H9 (cell line): ENCODE measurements around the gene CCDC57. TPM values are rescaled to one million over a fixed set of nuclear protein-coding genes. Genes with fewer than 3 reads are reported as not detected.

Experiments used
- DNase-seq: peaks from one replicate; pipeline ENCODE4 v3.0.0-alpha.2; 2017
- H2AFZ ChIP-seq: one replicate; pipeline ENCODE4 v1.6.1; 2013; ENCODE audit warnings: mild to moderate bottlenecking, low read length, control low read depth, moderate library complexity
- H2AK5ac ChIP-seq: 2 replicates; pipeline ENCODE4 v1.6.1; 2013; ENCODE audit warnings: low read length, control low read depth, mixed read lengths; ENCODE audit not compliant: insufficient read length
- H2BK120ac ChIP-seq: one replicate; pipeline ENCODE4 v1.6.1; 2013; ENCODE audit warnings: low read depth, mild to moderate bottlenecking, low read length, control low read depth, inconsistent platforms; ENCODE audit not compliant: poor library complexity, severe bottlenecking
- H2BK12ac ChIP-seq: 2 replicates; pipeline ENCODE4 v1.6.1; 2013; ENCODE audit warnings: low read length, control low read depth, mixed read lengths, low read depth; ENCODE audit not compliant: insufficient read length
- H2BK15ac ChIP-seq: 2 replicates; pipeline ENCODE4 v1.6.1; 2013; ENCODE audit warnings: low read depth, low read length, control low read depth
- H2BK20ac ChIP-seq: one replicate; pipeline ENCODE4 v1.6.1; 2013; ENCODE audit warnings: low read depth, mild to moderate bottlenecking, low read length, control low read depth, inconsistent platforms; ENCODE audit not compliant: poor library complexity, severe bottlenecking
- H2BK5ac ChIP-seq: 2 replicates; pipeline ENCODE4 v1.6.1; 2013; ENCODE audit warnings: low read length, control low read depth, mixed read lengths; ENCODE audit not compliant: insufficient read length
- H3K14ac ChIP-seq: 2 replicates; pipeline ENCODE4 v1.6.1; 2013; ENCODE audit warnings: low read length, control low read depth; ENCODE audit not compliant: insufficient read depth
- H3K18ac ChIP-seq: 2 replicates; pipeline ENCODE4 v1.6.1; 2013; ENCODE audit warnings: low read depth, mild to moderate bottlenecking, mixed read lengths, low read length, control low read depth; ENCODE audit not compliant: insufficient read length
- H3K23ac ChIP-seq: 2 replicates; pipeline ENCODE4 v1.6.1; 2013; ENCODE audit warnings: low read length, control low read depth, mixed read lengths, low read depth; ENCODE audit not compliant: insufficient read length
- H3K23me2 ChIP-seq: 2 replicates; pipeline ENCODE4 v1.6.1; 2013; ENCODE audit warnings: low read depth, mild to moderate bottlenecking, mixed read lengths, low read length, control low read depth; ENCODE audit not compliant: insufficient read length, poor library complexity, severe bottlenecking
- H3K27ac ChIP-seq: 2 replicates; pipeline ENCODE4 v1.5.1; 2013; ENCODE audit warnings: low read length, control low read depth, mixed read lengths, low read depth; ENCODE audit not compliant: insufficient read length
- H3K27me3 ChIP-seq: 2 replicates; pipeline ENCODE4 v1.6.1; 2013; ENCODE audit warnings: low read length, control low read depth, inconsistent platforms; ENCODE audit not compliant: insufficient read depth
- H3K4ac ChIP-seq: 2 replicates; pipeline ENCODE4 v1.6.1; 2013; ENCODE audit warnings: low read depth, mild to moderate bottlenecking, control low read depth, inconsistent platforms, low read length, moderate library complexity
- H3K4me1 ChIP-seq: 2 replicates; pipeline ENCODE4 v1.6.1; 2013; ENCODE audit warnings: low read length, control low read depth, inconsistent platforms; ENCODE audit not compliant: insufficient read depth
- H3K4me2 ChIP-seq: 2 replicates; pipeline ENCODE4 v1.6.1; 2013; ENCODE audit warnings: low read length, control low read depth, mixed read lengths; ENCODE audit not compliant: insufficient read length, insufficient read depth
- H3K56ac ChIP-seq: 2 replicates; pipeline ENCODE4 v1.6.1; 2013; ENCODE audit warnings: low read depth, mild to moderate bottlenecking, mixed read lengths, low read length, control low read depth; ENCODE audit not compliant: insufficient read length
- H3K79me1 ChIP-seq: 2 replicates; pipeline ENCODE4 v1.6.1; 2013; ENCODE audit warnings: low read depth, mild to moderate bottlenecking, moderate library complexity, low read length, control low read depth, inconsistent platforms; ENCODE audit not compliant: insufficient read depth, poor library complexity, severe bottlenecking
- H3K79me2 ChIP-seq: 2 replicates; pipeline ENCODE4 v1.6.1; 2013; ENCODE audit warnings: low read length, control low read depth, inconsistent platforms; ENCODE audit not compliant: insufficient read depth
- H3K9ac ChIP-seq: 2 replicates; pipeline ENCODE4 v1.6.1; 2013; ENCODE audit warnings: low read length, control low read depth, mixed read lengths; ENCODE audit not compliant: insufficient read length; ENCODE audit errors: extremely low read depth
- H3K9me3 ChIP-seq: one replicate; pipeline ENCODE4 v1.6.1; 2013; ENCODE audit warnings: low read depth, low read length, inconsistent platforms; ENCODE audit not compliant: control insufficient read depth
- H3T11ph ChIP-seq: one replicate; pipeline ENCODE4 v1.6.1; 2013; ENCODE audit warnings: mild to moderate bottlenecking, low read length, control low read depth, inconsistent platforms
- H4K20me1 ChIP-seq: one replicate; pipeline ENCODE4 v1.6.1; 2013; ENCODE audit not compliant: control insufficient read depth, insufficient read length, insufficient read depth
- H4K5ac ChIP-seq: 2 replicates; pipeline ENCODE4 v1.6.1; 2013; ENCODE audit warnings: low read depth, mild to moderate bottlenecking, mixed read lengths, low read length, control low read depth; ENCODE audit not compliant: insufficient read length
- H4K8ac ChIP-seq: replicated peaks from 2 replicates; pipeline ENCODE4 v1.6.1; 2013; ENCODE audit warnings: low read length, control low read depth, mixed read lengths, low read depth; ENCODE audit not compliant: insufficient read length
- H4K91ac ChIP-seq: 2 replicates; pipeline ENCODE4 v1.6.1; 2013; ENCODE audit warnings: low read depth, mild to moderate bottlenecking, moderate library complexity, mixed read lengths, low read length, control low read depth; ENCODE audit not compliant: insufficient read length
- H3K27ac Mint-ChIP-seq, 3 experiments: 2 replicates in 2 of 3; 3 replicates in 1 of 3; pipeline ENCODE4 v1.8.0; 2020 to 2021; ENCODE audit warnings: mixed read lengths in 3 of 3, mild to moderate bottlenecking in 1 of 3, moderate library complexity in 1 of 3
- H3K27me3 Mint-ChIP-seq: 2 replicates; pipeline ENCODE4 v1.8.0; 2021; ENCODE audit warnings: low read depth, mild to moderate bottlenecking, moderate library complexity, mixed read lengths
- H3K36me3 Mint-ChIP-seq, 3 experiments: 2 replicates in 2 of 3; 3 replicates in 1 of 3; pipeline ENCODE4 v1.8.0; 2020 to 2021; ENCODE audit warnings: low read depth in 3 of 3, mixed read lengths in 3 of 3; ENCODE audit not compliant: insufficient read depth in 1 of 3
- H3K4me1 Mint-ChIP-seq, 2 experiments: 2 replicates each; pipeline ENCODE4 v1.8.0; 2020; ENCODE audit warnings: mixed read lengths in 2 of 2
- H3K4me3 Mint-ChIP-seq, 2 experiments: 2 replicates in 1 of 2; 3 replicates in 1 of 2; pipeline ENCODE4 v1.8.0; 2020 to 2021; ENCODE audit warnings: mild to moderate bottlenecking in 2 of 2, mixed read lengths in 2 of 2, moderate library complexity in 1 of 2
- H3K9me3 Mint-ChIP-seq, 2 experiments: 2 replicates in 1 of 2; 3 replicates in 1 of 2; pipeline ENCODE4 v1.8.0; 2020; ENCODE audit warnings: mild to moderate bottlenecking in 2 of 2, mixed read lengths in 2 of 2, moderate library complexity in 1 of 2
- CTCF ChIP-seq: fragments of 200-600 bp; sonication (generic); conservative IDR thresholded peaks from 3 replicates; pipeline ENCODE4 v1.8.0; 2021; ENCODE audit warnings: antibody characterized with exemption, mild to moderate bottlenecking
- WGBS: extraction: QIAGEN DNeasy Blood & Tissue Kit; methylation state at CpG from one replicate; pipeline ENCODE4 v1.1.7; 2013; ENCODE audit warnings: missing lambda C conversion rate, low lambda C conversion rate, mixed read lengths; ENCODE audit not compliant: insufficient read length; ENCODE audit errors: extremely low coverage; 5-methylcytosine and 5-hydroxymethylcytosine counted together
- total RNA-seq: library from RNA; stranded (reverse); gene quantifications from 2 replicates; pipeline ENCODE4 v1.2.1, GENCODE V29; 2021

CCDC57 gene
- total RNA-seq, 1 experiment from 2014 or later: 11.0 TPM

- H3K9me3 Mint-ChIP-seq: no peaks in the 10 kb centered on the region
- Histone ChIP-seq H3K4me2 (peak overlapping the region; percentile 73), H2BK120ac (no peak overlapping the region), H2AFZ (no peak overlapping the region), H2AK5ac (no peak overlapping the region), H3K9me3 (no peaks in the 10 kb centered on the region), H4K5ac (no peak overlapping the region), H2BK20ac (no peak overlapping the region), H3T11ph (no peak overlapping the region), H3K9ac (peak overlapping the region; percentile 53), H2BK12ac (no peak overlapping the region), H3K56ac (no peak overlapping the region), H2BK5ac (no peak overlapping the region), H3K27me3 (no peaks in the 10 kb centered on the region), H3K23ac (no peak overlapping the region), H3K4ac (no peak overlapping the region), H2BK15ac (no peak overlapping the region), H3K79me1 (peaks cover 8% of the 10 kb centered on the region), H3K4me1 (no peaks in the 10 kb centered on the region), H3K18ac (no peak overlapping the region), H3K79me2 (peaks cover 20% of the 10 kb centered on the region; the same call in 1 of the 2 replicates), H4K91ac (no peak overlapping the region), H4K20me1 (no peaks in the 10 kb centered on the region), H3K14ac (peak overlapping the region; percentile 33; the same call in 1 of the 2 replicates), H3K27ac (no peak overlapping the region), H3K23me2 (peaks cover 14% of the 10 kb centered on the region), H4K8ac (no peak overlapping the region)
- peaks cover 20 to 40% of the 10 kb centered on the region in 2 experiments for H3K4me1 Mint-ChIP-seq
- H3K36me3 Mint-ChIP-seq: peaks cover 8 to 29% (median 29%) of the 10 kb centered on the region in 3 experiments; a peak in 6 of 7 replicates
- H3K27ac Mint-ChIP-seq: no peak overlapping the region
- peak overlapping the region; percentile 74 to 82 for H3K4me3 Mint-ChIP-seq
- WGBS: no CpG with 5 or more reads among the region's 77 CpGs
- TF ChIP-seq CTCF: no peak
- no peak for DNase-seq
- no peaks in the 10 kb centered on the region for H3K27me3 Mint-ChIP-seq
Observed at GRCh38 chr17:82097184-82097918, 115.3 kb downstream of the CCDC57 start.
